PC-3 (cell line): ENCODE results near the gene SLC15A1.

Experiments
- EZH2 ChIP-seq: fragments of 300-600 bp; sonication (generic); IDR thresholded peaks from one replicate; pipeline ENCODE4 v1.6.1; 2017; ENCODE audit warnings: antibody characterized with exemption, mild to moderate bottlenecking, low read length; ENCODE audit not compliant: unreplicated experiment
- TF ChIP-seq, protein P1 (sequence below): fragments of 300-600 bp; sonication (generic); conservative IDR thresholded peaks from 2 replicates; pipeline ENCODE4 v1.5.1; 2017; ENCODE audit warnings: antibody characterized with exemption, low read depth, mild to moderate bottlenecking, low read length

DNA sequence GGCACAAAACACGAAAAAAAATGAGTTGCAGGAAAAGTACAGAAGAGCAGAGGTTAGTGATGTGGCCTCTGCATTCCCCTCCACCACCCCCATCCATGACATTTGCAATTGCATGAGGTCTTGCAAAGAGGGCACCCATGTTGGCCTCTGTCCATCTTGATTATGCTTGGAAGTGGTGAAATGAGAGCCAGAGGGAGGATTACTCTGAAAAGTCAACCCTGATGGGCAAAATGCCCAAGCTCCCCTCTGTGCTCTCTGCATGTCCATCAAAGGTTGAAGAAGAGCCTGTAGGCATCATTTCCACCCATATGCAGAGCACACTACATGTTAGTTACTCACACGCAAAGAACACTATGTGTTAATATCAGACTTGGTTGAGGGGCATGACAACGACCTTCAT is 71.4 kb downstream of the SLC15A1 start:
- TF ChIP-seq, protein P1, sequence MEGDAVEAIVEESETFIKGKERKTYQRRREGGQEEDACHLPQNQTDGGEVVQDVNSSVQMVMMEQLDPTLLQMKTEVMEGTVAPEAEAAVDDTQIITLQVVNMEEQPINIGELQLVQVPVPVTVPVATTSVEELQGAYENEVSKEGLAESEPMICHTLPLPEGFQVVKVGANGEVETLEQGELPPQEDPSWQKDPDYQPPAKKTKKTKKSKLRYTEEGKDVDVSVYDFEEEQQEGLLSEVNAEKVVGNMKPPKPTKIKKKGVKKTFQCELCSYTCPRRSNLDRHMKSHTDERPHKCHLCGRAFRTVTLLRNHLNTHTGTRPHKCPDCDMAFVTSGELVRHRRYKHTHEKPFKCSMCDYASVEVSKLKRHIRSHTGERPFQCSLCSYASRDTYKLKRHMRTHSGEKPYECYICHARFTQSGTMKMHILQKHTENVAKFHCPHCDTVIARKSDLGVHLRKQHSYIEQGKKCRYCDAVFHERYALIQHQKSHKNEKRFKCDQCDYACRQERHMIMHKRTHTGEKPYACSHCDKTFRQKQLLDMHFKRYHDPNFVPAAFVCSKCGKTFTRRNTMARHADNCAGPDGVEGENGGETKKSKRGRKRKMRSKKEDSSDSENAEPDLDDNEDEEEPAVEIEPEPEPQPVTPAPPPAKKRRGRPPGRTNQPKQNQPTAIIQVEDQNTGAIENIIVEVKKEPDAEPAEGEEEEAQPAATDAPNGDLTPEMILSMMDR, result no peak
- TF ChIP-seq EZH2, result no peak
